Stimulated activated CD8-positive, alpha-beta memory T cell treated with anti-CD3 and anti-CD28 coated beads, Interleukin-2, amount 100 ng/mL, for 48 hours (primary cell): ENCODE data around the gene MGST2.
A peak's percentile ranks its signal among the peaks of the same experiment; 100 is the strongest.

Experiments used
- DNase-seq, 2 donors: peaks; one replicate each; pipeline ENCODE4 v3.0.0-alpha.2; 2020; ENCODE audit warnings: low read depth in 2 of 2

The MGST2 gene

GRCh38 chr4:139704915-139705485, 39.4 kb downstream of the MGST2 start:
- no peak for DNase-seq

GRCh38 chr4:139709660-139710059, 44.0 kb downstream of the MGST2 start:
- no peak for DNase-seq

- no peak for DNase-seq
Observed at GRCh38 chr4:139710073-139710472, 44.5 kb downstream of the MGST2 start.

GRCh38 chr4:139711461-139711860, 45.8 kb downstream of the MGST2 start:
- DNase-seq, result no peak

DNA sequence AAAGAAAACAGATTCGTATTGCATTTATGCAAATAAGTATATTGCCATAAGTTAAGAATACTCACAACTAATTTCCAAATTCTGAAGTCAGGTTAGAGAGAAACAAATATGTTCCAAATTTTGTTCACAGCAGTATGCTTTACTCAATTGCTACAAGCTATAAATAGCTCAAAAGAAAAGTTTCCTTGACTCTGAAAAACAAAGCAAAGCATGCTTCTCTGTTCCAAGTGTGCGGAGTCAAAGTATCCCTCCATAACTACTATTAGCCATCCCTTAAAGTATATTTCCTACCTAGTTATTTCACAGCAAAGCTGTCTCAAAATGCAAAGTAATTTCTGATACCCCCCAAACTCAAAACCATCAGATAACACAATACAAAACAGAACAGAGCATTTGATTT, 47.3 kb downstream of the MGST2 start:
- DNase-seq, result no peak

GRCh38 chr4:139715746-139716391, 50.2 kb downstream of the MGST2 start:
- no peak for DNase-seq

DNA sequence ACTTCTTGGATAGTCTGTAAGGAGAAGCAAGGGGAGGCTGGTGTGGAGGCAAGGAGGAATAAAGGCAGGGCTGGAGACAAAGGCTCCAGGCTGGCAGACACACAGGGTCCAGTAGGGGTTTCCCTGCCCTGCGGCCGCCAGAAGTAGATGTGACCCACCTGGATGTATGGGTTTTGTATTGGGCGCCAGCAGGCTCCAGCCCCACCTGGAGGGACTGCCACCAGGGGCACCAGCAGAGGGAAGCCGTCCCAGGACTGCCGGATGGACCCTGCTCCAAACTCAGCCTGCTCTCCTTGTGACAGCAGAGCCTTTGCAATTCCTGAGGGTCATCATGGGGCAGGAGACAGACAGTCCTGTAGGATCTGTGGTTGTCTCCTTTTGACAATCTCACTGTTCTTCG, 52.7 kb downstream of the MGST2 start:
- DNase-seq, result no peak

DNA sequence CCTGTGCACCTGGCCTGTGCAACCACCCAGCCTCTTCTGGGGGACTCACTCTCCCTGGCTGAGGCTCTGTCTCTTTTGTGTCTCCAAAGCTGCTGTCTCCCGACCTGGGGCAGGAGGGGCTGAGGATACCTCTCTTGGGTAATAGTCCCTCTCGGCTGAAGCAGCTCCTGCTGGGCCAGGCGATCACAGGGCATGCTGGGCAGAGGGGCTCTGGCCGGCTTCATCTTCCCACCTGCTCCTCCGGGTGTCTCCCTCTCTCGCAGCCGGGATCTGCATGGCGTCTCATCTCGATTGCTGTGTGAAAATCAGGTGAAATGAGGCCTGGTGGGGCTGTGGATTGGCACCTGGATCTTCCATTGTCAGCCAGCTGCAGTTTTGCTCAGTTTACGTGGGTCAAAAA, 53.2 kb downstream of the MGST2 start:
- DNase-seq, result no peak

GRCh38 chr4:139719381-139720101, 53.9 kb downstream of the MGST2 start:
- no peak for DNase-seq

DNA sequence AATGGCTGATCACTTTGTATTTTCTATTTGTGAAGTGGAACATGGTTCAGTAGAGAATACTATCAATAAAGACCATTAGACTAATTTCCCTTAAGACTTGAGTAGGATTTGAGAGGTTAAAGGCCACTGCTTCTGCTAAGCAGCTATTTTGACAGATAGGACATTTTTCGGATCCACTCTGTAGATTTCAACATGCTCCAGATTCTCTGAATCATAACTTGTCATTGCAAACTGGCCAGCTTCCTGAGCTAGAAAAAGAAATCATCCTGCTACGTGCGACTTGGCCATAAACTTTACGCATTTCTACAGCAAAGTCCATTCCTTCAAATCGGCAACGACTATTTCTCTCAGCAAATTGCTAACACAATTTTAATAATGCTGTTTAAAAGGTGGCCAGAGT, 55.2 kb downstream of the MGST2 start:
- DNase-seq, result no peak

GRCh38 chr4:139721789-139722188, 56.2 kb downstream of the MGST2 start:
- no peak for DNase-seq

DNA sequence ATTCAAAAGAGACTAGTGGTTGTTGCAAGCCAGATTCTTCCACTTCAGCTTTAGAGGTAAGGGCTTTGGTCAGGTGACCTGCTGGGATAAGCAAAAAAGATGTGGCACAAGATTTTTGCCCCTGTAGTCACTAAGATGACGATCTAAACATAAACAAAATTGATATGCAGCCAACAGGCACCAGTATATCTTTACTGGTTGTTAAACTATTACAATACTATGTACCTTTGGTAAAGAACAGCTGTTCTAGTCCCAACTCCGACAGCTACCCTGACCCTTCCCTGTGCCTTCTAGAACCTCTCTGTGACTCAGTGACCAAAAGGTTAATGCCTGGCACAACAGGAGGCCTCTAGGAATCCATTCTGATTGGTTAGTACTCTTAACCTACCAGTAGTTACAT, 59.6 kb downstream of the MGST2 start:
- DNase-seq, result no peak

DNA sequence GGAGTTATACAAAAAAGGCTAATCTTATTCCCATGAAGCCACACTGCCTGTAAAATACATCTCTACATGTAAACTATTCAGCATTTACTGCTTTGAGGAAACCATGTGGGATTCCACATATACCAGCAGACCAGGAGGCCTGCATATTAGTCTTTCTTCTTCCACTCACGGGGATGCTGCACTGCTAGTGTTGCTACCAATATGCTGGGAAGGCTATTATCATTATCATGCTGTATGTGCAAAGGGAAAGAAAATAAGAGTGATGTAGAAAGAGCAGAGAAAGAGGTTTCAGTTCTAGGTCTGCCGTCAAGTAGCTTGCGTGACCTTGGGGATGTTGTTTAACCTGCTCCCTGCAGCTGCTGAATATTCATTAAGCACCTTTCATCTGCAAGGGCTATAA, 61.0 kb downstream of the MGST2 start:
- no peak for DNase-seq

GRCh38 chr4:139728146-139728545, 62.5 kb downstream of the MGST2 start:
- DNase-seq, result no peak

DNA sequence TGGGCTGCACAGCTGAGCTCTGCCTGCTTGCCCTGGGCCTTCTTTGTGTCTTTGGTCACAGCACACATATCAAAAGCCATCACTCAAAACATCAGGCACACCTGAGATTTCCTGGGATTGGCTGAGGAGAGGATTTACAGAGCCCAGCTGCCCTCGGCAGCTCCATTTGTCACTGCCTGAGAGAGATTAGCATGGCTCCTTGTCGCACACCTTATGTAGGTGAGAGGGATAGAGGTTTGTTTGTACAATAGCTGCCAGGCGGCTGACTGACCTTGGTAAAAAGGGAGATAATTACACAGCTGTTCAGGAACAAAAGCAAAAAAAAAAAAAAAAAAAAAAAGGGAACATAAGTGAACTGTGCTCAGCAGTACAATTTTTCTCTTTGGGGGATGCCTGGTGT, 63.2 kb downstream of the MGST2 start:
- no peak for DNase-seq

GRCh38 chr4:139732991-139733570, 67.5 kb downstream of the MGST2 start:
- no peak for DNase-seq

DNA sequence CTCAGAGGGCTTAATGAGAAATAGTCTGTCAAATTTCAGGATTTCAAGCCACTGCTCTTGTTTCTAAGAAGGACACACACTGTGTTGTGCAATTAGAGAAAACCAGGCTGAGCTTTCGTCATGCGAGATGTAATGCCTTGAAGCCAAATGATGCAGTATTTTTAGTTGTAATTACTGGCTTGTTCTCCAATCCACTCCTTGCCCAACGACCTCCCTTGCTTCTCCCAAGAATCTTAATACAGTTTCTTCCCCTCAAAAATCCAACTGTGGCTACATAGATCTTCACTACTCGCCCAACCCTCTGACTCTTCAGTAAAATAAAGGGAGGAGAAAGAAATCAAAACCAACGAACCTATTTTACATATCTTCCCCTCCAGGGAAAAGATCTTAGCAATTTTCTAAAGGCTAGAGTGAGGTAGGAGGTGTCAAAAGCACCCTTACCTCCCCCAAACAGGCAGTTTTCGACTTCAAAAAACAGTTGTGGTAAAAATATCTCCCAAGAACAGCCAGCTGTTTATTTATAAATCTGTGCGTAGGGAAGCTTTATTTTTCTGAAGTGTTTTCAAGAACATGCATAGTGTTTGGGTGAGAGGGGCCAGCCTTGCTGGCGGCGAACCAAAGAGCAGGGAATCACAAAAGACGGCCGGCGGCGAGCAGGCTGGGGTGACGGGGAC, 68.7 kb downstream of the MGST2 start:
- DNase-seq, result no peak

GRCh38 chr4:139734875-139735380, 69.3 kb downstream of the MGST2 start:
- DNase-seq, result peak; percentile 38 to 41

DNA sequence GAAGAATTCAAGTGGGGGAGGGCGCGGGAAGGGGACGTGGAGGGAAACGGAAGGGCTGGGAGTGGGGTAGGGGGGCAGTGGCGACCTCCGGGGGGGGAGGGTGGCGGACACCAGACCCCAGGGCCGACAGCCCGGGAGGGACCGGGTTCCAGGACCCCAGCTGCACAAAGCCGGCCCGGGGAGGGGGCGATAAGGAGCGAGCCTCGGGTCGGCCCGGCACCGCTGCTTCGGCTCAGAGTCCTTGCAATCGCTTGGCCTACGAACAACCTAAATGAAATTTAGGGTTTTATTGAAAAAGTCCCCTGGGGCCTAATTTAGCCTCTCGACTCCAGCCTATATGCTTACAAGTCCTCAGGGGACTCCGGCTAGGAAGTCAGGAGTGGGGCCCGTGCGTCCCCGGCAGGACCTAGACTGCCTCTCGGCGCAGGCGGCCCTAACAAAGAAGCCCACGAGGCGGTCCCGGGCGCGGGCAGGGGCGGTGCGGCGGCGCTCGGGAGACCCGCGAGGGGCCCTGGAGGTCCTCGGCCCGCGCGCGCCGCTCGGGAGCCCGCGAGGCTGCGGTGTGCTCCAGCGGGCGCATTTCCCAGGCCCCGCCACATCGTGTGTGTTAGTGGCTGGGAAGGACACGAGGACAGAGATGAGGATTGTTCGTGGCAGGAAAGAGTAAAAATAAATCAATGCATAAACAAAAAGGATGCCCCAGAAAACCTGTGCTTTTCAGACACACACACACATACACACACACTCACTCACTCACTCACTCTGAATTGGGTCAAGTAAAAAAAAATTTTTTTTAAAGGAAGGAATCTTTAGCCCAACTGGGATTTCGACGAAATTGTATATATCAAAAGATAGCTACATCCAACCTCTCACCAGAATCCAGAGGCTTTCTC, 70.0 kb downstream of the MGST2 start:
- DNase-seq, result no peak

- DNase-seq, result no peak
Observed at GRCh38 chr4:139736274-139736660, 70.6 kb downstream of the MGST2 start.

- DNase-seq, result no peak
Observed at GRCh38 chr4:139736661-139737060, 71.0 kb downstream of the MGST2 start.
